HuH-7.5 (cell line): ENCODE data around the gene TMEM45B.
"Not testable (repeated sequence)": the region's sequence is repeated elsewhere in the genome, so short reads cannot be mapped to it uniquely, and the experiment has no call there.

ENCODE experiments used
- DNase-seq: peaks from one replicate; pipeline ENCODE4 v3.0.0; 2011; ENCODE audit warnings: low spot score

TMEM45B gene

DNA sequence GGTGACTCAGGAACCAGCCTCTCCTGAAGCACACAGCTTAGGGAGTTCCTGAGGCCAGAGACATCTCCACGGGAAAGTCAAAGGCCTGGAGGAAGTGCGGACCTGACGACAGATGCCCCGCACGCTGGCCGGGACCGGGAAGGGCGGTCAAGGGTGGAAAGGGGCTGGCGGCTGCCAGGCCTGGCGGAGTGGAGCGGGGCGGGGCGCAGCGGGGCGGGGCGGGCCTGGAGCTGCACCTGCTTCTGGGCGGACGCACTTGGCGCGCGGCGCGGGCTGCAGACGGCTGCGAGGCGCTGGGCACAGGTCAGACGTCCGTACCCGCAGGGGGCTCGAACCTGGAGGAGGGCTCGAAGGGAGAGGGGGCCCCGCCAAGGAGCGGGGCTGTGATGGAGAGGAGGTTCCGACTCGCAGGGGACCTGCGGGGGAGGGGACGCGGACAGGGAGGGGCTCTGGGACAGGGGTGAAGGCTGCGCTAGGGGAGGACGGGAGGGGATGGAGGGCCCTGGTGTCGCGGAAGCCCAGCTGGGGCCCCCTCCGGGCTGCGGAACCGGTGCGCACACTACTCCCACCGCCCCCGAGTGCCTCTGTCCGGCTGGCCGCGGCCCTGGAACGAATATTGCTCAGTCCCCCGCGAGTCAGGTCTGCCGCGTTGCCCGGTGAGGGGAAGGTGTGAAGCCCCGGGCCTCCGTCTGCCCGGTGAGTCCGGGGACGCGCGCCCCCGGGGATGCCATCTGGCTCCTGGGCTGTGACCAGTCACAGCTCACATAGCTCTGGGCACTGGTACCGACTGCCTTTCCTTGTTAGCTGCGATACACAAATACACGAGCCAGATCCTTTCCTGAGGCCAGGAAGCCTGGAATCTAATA lies at the start of gene TMEM45B:
Gene TMEM45B, plus strand, starts transcription at position 253 of the 866 bp plus-strand sequence. CDS start 36,635 bp downstream, outside the sequence.
- DNase-seq, result no peak

GRCh38 chr11:129766898-129767604 lies 48.6 kb upstream of the TMEM45B start:
- DNase-seq, result no peak

DNA sequence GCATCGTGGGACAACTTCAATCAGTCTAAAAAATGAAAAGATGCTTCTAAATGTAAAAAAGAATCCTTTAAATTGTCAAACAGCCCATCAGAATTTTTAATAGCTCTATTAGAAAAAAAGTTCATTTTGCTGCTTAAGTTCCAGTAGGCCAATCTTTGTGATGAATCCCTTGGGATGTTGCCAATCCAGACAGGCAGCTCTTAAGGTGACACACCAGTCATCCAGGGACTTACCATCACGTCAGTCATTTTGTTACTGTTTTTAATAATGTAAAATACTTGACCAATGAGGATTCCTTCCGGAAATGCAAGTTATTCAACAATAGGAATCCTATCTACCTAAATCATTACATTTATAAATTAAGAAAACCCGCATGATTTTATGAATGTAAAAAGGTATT lies 47.8 kb upstream of the TMEM45B start:
- no peak for DNase-seq

- DNase-seq, result no peak
Measured at GRCh38 chr11:129768356-129768755, 47.3 kb upstream of the TMEM45B start.

DNA sequence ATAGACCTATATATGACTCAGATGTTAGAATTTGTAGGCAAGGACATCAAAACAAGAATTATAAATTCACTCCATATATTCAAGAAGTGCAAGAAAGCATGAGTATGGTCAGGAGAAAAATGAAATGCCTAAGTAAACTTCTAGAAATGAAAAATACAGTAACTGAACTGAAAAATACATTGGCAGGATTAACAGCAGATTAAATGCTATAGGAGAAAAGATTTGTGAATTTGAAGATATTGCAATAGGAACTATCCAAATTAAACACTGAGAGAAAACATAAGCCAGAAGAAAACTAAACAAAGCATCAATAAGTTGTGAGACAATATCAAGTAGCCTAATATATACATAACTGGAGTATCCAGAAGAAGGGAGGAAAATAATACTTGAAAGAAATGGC lies 46.6 kb upstream of the TMEM45B start:
- no peak for DNase-seq

GRCh38 chr11:129770993-129771392 lies 44.7 kb upstream of the TMEM45B start:
- no peak for DNase-seq

- not testable (repeated sequence) for DNase-seq
Measured at GRCh38 chr11:129771456-129771855, 44.2 kb upstream of the TMEM45B start.

- no peak for DNase-seq
Measured at GRCh38 chr11:129778877-129779276, 36.8 kb upstream of the TMEM45B start.

GRCh38 chr11:129779342-129779741 lies 36.3 kb upstream of the TMEM45B start:
- no peak for DNase-seq

DNA sequence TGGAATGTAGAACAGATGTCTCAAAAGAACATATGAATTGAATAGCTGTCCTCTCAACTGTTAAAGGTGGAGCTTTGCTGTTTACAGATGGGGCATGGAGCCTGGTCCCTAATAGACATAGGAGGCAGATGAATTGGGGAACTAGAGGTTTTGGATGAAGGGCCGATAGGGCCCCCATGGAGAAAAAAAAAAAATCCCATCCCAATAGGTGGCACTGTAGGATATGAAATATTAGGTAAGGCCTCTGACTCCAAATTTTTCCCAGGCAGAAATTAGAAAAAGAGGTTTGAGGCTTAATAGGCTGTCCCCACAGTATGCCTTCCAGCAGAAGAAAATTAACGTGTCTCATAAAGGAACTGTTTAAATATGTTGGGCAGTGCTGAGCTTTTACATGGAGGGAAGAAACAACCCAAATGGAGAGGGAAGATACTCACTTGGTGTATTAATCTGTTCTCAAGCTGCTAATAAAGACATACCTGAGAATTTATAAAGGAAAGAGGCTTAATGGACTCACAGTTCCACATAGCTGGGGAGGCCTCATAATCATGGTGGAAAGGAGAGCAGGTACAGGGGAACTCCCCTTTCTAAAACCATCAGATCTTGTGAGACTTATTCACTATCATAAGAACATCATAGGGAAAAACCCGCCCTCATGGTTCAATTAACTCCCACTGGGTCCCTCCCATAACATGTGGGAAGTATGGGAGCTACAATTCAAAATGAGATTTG lies 30.1 kb upstream of the TMEM45B start:
- no peak for DNase-seq

DNA sequence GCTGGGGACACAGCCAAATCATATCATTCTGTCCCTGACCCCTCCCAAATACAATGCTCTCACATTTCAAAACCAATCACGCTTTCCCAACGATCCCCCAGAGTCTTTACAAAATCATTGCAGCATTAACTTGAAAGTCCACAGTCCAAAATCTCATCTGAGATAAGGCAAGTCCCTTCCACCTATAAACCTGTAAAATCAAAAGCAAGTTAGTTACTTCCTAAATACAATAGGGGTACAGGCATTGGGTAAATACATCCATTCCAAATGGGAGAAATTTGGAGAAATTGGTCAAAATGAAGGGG lies 29.6 kb upstream of the TMEM45B start:
- DNase-seq, result not testable (repeated sequence)

DNA sequence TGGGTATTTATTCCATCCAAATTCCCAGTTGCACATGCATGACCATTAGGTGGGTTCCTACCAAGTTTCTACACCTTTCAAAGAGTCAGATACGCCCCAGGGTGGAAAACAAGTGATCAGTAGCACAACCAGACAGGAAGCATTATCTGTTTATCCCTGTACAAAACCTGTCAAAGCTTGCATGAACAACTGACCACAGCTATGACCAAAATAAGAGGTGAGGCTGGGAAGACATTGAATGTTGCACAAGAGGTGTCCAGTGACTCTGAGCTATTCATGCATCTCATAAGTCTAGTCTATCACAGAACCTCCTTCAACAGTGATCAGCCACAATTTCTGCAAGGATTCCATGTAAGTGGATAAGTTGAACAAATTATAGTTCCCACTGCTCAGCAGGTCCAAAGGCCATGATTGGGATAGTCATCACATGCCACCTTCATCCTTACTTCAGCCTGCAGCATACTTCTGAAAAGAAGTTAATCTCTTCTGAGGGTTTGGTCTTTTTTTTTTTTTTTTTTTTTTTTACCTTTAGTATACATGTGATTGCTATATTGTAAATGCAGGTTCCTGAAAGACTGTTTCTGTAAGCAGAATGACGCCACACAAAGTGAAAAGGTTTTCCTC lies 28.0 kb upstream of the TMEM45B start:
- no peak for DNase-seq

- no peak for DNase-seq
Measured at GRCh38 chr11:129788278-129788677, 27.4 kb upstream of the TMEM45B start.

DNA sequence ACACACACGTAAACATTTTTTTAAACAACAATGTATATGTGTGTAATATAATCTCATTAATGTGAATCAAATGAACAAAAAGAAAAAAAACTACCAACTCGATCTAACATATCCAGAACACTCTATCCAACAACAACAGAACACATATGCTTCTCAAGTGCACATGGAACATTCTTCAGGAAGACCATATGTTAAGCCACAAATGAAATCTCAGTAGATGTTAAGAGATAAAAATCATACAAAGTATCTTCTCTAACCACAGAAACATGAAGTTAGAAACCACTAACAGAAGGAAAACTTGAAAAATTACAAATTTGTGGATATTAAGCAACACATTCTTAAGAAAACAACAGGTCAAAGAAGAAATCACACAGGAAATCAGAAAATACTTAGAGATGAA lies 25.5 kb upstream of the TMEM45B start:
- no peak for DNase-seq

- no peak for DNase-seq
Measured at GRCh38 chr11:129791515-129791914, 24.1 kb upstream of the TMEM45B start.

GRCh38 chr11:129792663-129793062 lies 23.0 kb upstream of the TMEM45B start:
- DNase-seq, result no peak

- no peak for DNase-seq
Measured at GRCh38 chr11:129795089-129795488, 20.6 kb upstream of the TMEM45B start.

GRCh38 chr11:129798212-129798611 lies 17.4 kb upstream of the TMEM45B start:
- DNase-seq, result no peak

DNA sequence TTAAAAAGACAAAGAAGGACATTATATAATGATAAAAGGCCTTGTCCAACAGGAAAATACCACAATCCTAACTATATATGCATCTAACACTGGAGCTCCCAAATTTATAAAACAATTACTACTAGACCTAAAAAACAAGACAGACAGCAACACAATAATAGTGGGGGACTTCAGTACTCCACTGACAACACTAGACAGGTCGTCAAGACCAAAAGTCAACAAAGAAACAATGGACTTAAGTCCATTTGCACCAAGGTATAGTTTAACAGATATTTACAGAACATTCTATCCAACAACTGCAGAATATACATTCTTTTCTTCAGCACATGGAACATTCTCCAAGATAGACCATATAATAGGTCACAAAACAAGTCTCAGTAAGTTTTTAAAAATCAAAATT lies 15.5 kb upstream of the TMEM45B start:
- not testable (repeated sequence) for DNase-seq

GRCh38 chr11:129800655-129801054 lies 15.0 kb upstream of the TMEM45B start:
- DNase-seq, result no peak

- DNase-seq, result no peak
Measured at GRCh38 chr11:129803533-129803932, 12.1 kb upstream of the TMEM45B start.

GRCh38 chr11:129804012-129804411 lies 11.6 kb upstream of the TMEM45B start:
- DNase-seq, result no peak
